HEK293 (cell line): ENCODE results near the gene DEFB132.

Experiments
- BCL11A ChIP-seq: fragments of 450-650 bp; formaldehyde crosslinking; IDR thresholded peaks from 2 replicates; pipeline ENCODE4 v1.5.1; 2016; ENCODE audit warnings: low read depth, missing biosample characterization, missing genetic modification characterization
- ELK4 ChIP-seq: IDR thresholded peaks from 2 replicates; pipeline ENCODE4 v1.6.1; 2011; ENCODE audit warnings: mild to moderate bottlenecking, low read depth, low read length, borderline replicate concordance
- GLI2 ChIP-seq: fragments of 450-650 bp; formaldehyde crosslinking; IDR thresholded peaks from 2 replicates; pipeline ENCODE4; 2017; ENCODE audit warnings: missing biosample characterization, missing genetic modification characterization, low read depth, borderline replicate concordance
- OSR2 ChIP-seq: fragments of 450-650 bp; formaldehyde crosslinking; IDR thresholded peaks from 2 replicates; pipeline ENCODE4 v1.5.1; 2016; ENCODE audit warnings: missing biosample characterization, missing genetic modification characterization
- PRDM1 ChIP-seq: fragments of 450-650 bp; formaldehyde crosslinking; IDR thresholded peaks from 2 replicates; pipeline ENCODE4; 2016; ENCODE audit warnings: missing biosample characterization, missing genetic modification characterization
- YY1 ChIP-seq: fragments of 450-650 bp; formaldehyde crosslinking; IDR thresholded peaks from 2 replicates; pipeline ENCODE4 v1.5.1; 2018; ENCODE audit warnings: missing biosample characterization, missing genetic modification characterization
- ZBTB21 ChIP-seq: fragments of 450-650 bp; formaldehyde crosslinking; IDR thresholded peaks from 2 replicates; pipeline ENCODE4 v1.5.1; 2017; ENCODE audit warnings: missing biosample characterization, missing genetic modification characterization
- ZBTB26 ChIP-seq: fragments of 450-650 bp; formaldehyde crosslinking; optimal IDR thresholded peaks from 2 replicates; pipeline ENCODE3; 2016; ENCODE audit warnings: missing biosample characterization, mild to moderate bottlenecking, missing genetic modification characterization
- ZBTB44 ChIP-seq: fragments of 450-650 bp; IDR thresholded peaks from 2 replicates; pipeline ENCODE4 v1.5.1; 2018; ENCODE audit warnings: missing biosample characterization, mild to moderate bottlenecking, missing genetic modification characterization
- ZBTB48 ChIP-seq: fragments of 450-650 bp; formaldehyde crosslinking; IDR thresholded peaks from 2 replicates; pipeline ENCODE4 v1.5.1; 2016; ENCODE audit warnings: missing biosample characterization, missing genetic modification characterization
- ZBTB8A ChIP-seq: fragments of 450-650 bp; formaldehyde crosslinking; IDR thresholded peaks from 2 replicates; pipeline ENCODE4 v1.5.1; 2016; ENCODE audit warnings: missing biosample characterization, missing genetic modification characterization
- ZNF10 ChIP-seq: fragments of 450-650 bp; formaldehyde crosslinking; IDR thresholded peaks from 2 replicates; pipeline ENCODE4 v1.5.1; 2017; ENCODE audit warnings: missing biosample characterization, missing genetic modification characterization
- ZNF112 ChIP-seq: fragments of 450-650 bp; formaldehyde crosslinking; IDR thresholded peaks from 2 replicates; pipeline ENCODE4 v1.5.0; 2017; ENCODE audit warnings: missing biosample characterization, missing genetic modification characterization
- ZNF114 ChIP-seq: fragments of 450-650 bp; formaldehyde crosslinking; IDR thresholded peaks from 2 replicates; pipeline ENCODE4 v1.5.0; 2017; ENCODE audit warnings: missing biosample characterization, missing genetic modification characterization
- ZNF140 ChIP-seq: fragments of 450-650 bp; formaldehyde crosslinking; IDR thresholded peaks from 2 replicates; pipeline ENCODE4 v1.5.1; 2016; ENCODE audit warnings: missing biosample characterization, missing genetic modification characterization
- ZNF155 ChIP-seq: fragments of 450-650 bp; formaldehyde crosslinking; IDR thresholded peaks from 2 replicates; pipeline ENCODE4 v1.5.1; 2016; ENCODE audit warnings: missing biosample characterization, missing genetic modification characterization
- ZNF157 ChIP-seq: fragments of 450-650 bp; formaldehyde crosslinking; IDR thresholded peaks from 2 replicates; pipeline ENCODE4 v1.5.1; 2016; ENCODE audit warnings: missing biosample characterization, missing genetic modification characterization
- ZNF174 ChIP-seq: fragments of 450-650 bp; formaldehyde crosslinking; IDR thresholded peaks from 2 replicates; pipeline ENCODE4 v1.5.0; 2017; ENCODE audit warnings: missing biosample characterization, mild to moderate bottlenecking, missing genetic modification characterization
- ZNF19 ChIP-seq: fragments of 450-650 bp; formaldehyde crosslinking; IDR thresholded peaks from 2 replicates; pipeline ENCODE4; 2016; ENCODE audit warnings: missing biosample characterization, missing genetic modification characterization, low read depth
- ZNF239 ChIP-seq: fragments of 450-650 bp; formaldehyde crosslinking; IDR thresholded peaks from 2 replicates; pipeline ENCODE4 v1.5.1; 2016; ENCODE audit warnings: missing biosample characterization, missing genetic modification characterization
- ZNF24 ChIP-seq: fragments of 450-650 bp; formaldehyde crosslinking; IDR thresholded peaks from 2 replicates; pipeline ENCODE4 v1.5.1; 2016; ENCODE audit warnings: missing biosample characterization, missing genetic modification characterization
- ZNF302 ChIP-seq: fragments of 450-650 bp; formaldehyde crosslinking; IDR thresholded peaks from 2 replicates; pipeline ENCODE4 v1.5.1; 2016; ENCODE audit warnings: missing biosample characterization, missing genetic modification characterization, low read depth
- ZNF324 ChIP-seq: fragments of 450-650 bp; formaldehyde crosslinking; IDR thresholded peaks from 2 replicates; pipeline ENCODE4 v1.5.1; 2016; ENCODE audit warnings: missing biosample characterization, missing genetic modification characterization
- ZNF354C ChIP-seq: fragments of 450-650 bp; formaldehyde crosslinking; IDR thresholded peaks from 2 replicates; pipeline ENCODE4 v1.5.1; 2016; ENCODE audit warnings: missing biosample characterization, missing genetic modification characterization, low read depth, borderline replicate concordance
- ZNF362 ChIP-seq: fragments of 450-650 bp; formaldehyde crosslinking; IDR thresholded peaks from 2 replicates; pipeline ENCODE4 v1.5.1; 2016; ENCODE audit warnings: missing biosample characterization, missing genetic modification characterization
- ZNF404 ChIP-seq: fragments of 450-650 bp; formaldehyde crosslinking; IDR thresholded peaks from 2 replicates; pipeline ENCODE4 v1.5.1; 2017; ENCODE audit warnings: missing biosample characterization, missing genetic modification characterization
- ZNF449 ChIP-seq: fragments of 450-650 bp; formaldehyde crosslinking; IDR thresholded peaks from 2 replicates; pipeline ENCODE4 v1.5.1; 2017; ENCODE audit warnings: missing biosample characterization, mild to moderate bottlenecking, missing genetic modification characterization, moderate library complexity
- ZNF529 ChIP-seq: fragments of 450-650 bp; formaldehyde crosslinking; IDR thresholded peaks from 2 replicates; pipeline ENCODE4 v1.5.1; 2017; ENCODE audit warnings: missing genetic modification characterization, missing biosample characterization; ENCODE audit not compliant: insufficient replicate concordance
- ZNF530 ChIP-seq: fragments of 450-650 bp; formaldehyde crosslinking; IDR thresholded peaks from 2 replicates; pipeline ENCODE4 v1.5.1; 2016; ENCODE audit warnings: low read depth, missing biosample characterization, missing genetic modification characterization
- ZNF558 ChIP-seq: fragments of 450-650 bp; formaldehyde crosslinking; IDR thresholded peaks from 2 replicates; pipeline ENCODE4 v1.5.1; 2016; ENCODE audit warnings: missing biosample characterization, missing genetic modification characterization
- ZNF600 ChIP-seq: fragments of 450-650 bp; formaldehyde crosslinking; IDR thresholded peaks from 2 replicates; pipeline ENCODE4 v1.5.1; 2016; ENCODE audit warnings: missing biosample characterization, missing genetic modification characterization
- ZNF623 ChIP-seq: fragments of 450-650 bp; formaldehyde crosslinking; IDR thresholded peaks from 2 replicates; pipeline ENCODE4 v1.5.1; 2016; ENCODE audit warnings: missing biosample characterization, missing genetic modification characterization
- ZNF629 ChIP-seq: fragments of 450-650 bp; formaldehyde crosslinking; IDR thresholded peaks from 2 replicates; pipeline ENCODE4 v1.5.1; 2017; ENCODE audit warnings: missing biosample characterization, missing genetic modification characterization
- ZNF747 ChIP-seq: fragments of 450-650 bp; formaldehyde crosslinking; IDR thresholded peaks from 2 replicates; pipeline ENCODE4 v1.5.1; 2016; ENCODE audit warnings: missing biosample characterization, missing genetic modification characterization
- ZNF768 ChIP-seq: fragments of 450-650 bp; formaldehyde crosslinking; IDR thresholded peaks from 2 replicates; pipeline ENCODE4 v1.5.1; 2018; ENCODE audit warnings: missing biosample characterization, mild to moderate bottlenecking, missing genetic modification characterization
- ZNF777 ChIP-seq: fragments of 450-650 bp; formaldehyde crosslinking; IDR thresholded peaks from 2 replicates; pipeline ENCODE4 v1.5.1; 2017; ENCODE audit warnings: missing biosample characterization, missing genetic modification characterization, borderline replicate concordance
- ZNF792 ChIP-seq: fragments of 450-650 bp; formaldehyde crosslinking; IDR thresholded peaks from 2 replicates; pipeline ENCODE4 v1.5.1; 2016; ENCODE audit warnings: missing biosample characterization, missing genetic modification characterization

The DEFB132 gene

GRCh38 chr20:290084-290831 is 32.7 kb downstream of the DEFB132 start, which contains the start of gene C20orf96 (continued):
- TF ChIP-seq GLI2 (no peak), ZNF302 (tag by site-specific recombination) (no peak), ZBTB44 (tag by site-specific recombination) (no peak), ZNF529 (tag by site-specific recombination) (no peak), ZBTB26 (tag by site-specific recombination) (peak; percentile 14), ZNF558 (no peak), ZBTB21 (tag by site-specific recombination) (no peak), ZNF354C (no peak), ZNF155 (no peak), ZNF623 (tag by site-specific recombination) (no peak), ZNF24 (tag by site-specific recombination) (no peak), ZNF449 (tag by site-specific recombination) (no peak), ZNF239 (tag by site-specific recombination) (no peak), ZNF157 (no peak), ZNF112 (tag by site-specific recombination) (no peak), ZNF792 (tag by site-specific recombination) (no peak), ZNF140 (tag by site-specific recombination) (no peak), ZNF600 (tag by site-specific recombination) (no peak), BCL11A (tag by site-specific recombination) (no peak), ZBTB48 (0 out of 2 replicates have a peak, but pooled peaks have one; percentile 18), ZNF174 (tag by site-specific recombination) (no peak), ZBTB8A (tag by site-specific recombination) (0 out of 2 replicates have a peak, but pooled peaks have one; percentile 35), PRDM1 (tag by site-specific recombination) (no peak), ZNF10 (tag by site-specific recombination) (no peak), ZNF324 (no peak), OSR2 (tag by site-specific recombination) (no peak), ZNF404 (no peak), YY1 (tag by site-specific recombination) (no peak), ELK4 (no peak), ZNF768 (no peak), ZNF777 (tag by site-specific recombination) (no peak), ZNF747 (tag by site-specific recombination) (no peak), ZNF114 (tag by site-specific recombination) (no peak), ZNF629 (no peak), ZNF362 (tag by site-specific recombination) (peak; percentile 98), ZNF19 (tag by site-specific recombination) (no peak), ZNF530 (tag by site-specific recombination) (no peak)
